MCF 10A (cell line): Measurements from ENCODE around the gene ROR1. TPM values are rescaled to one million over a fixed set of nuclear protein-coding genes. Genes with fewer than 3 reads are reported as not detected.

Experiments
- BruUV-seq: library from RNA; stranded (reverse); fragments of 400-500 nt; replicated peaks from 2 replicates; lab custom pipeline; 2021; lab: Mats Ljungman, UMichigan
- CTCF ChIA-PET: fragments of 300-600 bp; sonication (Branson Sonifier 250); formaldehyde crosslinking; extraction: SDS; loops from one replicate; lab custom pipeline; 2021; ENCODE audit warnings: antibody characterized with exemption, inconsistent platforms; lab: Yijun Ruan, JAX
- POLR2A ChIA-PET: fragments of 300-600, 350-650 bp; sonication (Branson Sonifier 250); formaldehyde crosslinking; extraction: SDS; loops from one replicate; lab custom pipeline; 2020; ENCODE audit warnings: antibody characterized with exemption, inconsistent platforms; lab: Yijun Ruan, JAX
- DNase-seq: peaks from one replicate; pipeline ENCODE4 v3.0.0-alpha.2; 2018; ENCODE audit not compliant: unreplicated experiment
- H3K27ac Mint-ChIP-seq: one replicate; pipeline ENCODE4 v1.8.0; 2022; ENCODE audit warnings: mild to moderate bottlenecking, low read depth, mixed read lengths; ENCODE audit not compliant: unreplicated experiment
- H3K27me3 Mint-ChIP-seq: one replicate; pipeline ENCODE4 v1.8.0; 2022; ENCODE audit warnings: mixed read lengths; ENCODE audit not compliant: insufficient read depth, unreplicated experiment
- H3K36me3 Mint-ChIP-seq: one replicate; pipeline ENCODE4 v1.8.0; 2022; ENCODE audit warnings: mild to moderate bottlenecking, moderate library complexity, mixed read lengths; ENCODE audit not compliant: insufficient read depth, unreplicated experiment
- H3K4me1 Mint-ChIP-seq: one replicate; pipeline ENCODE4 v1.8.0; 2022; ENCODE audit warnings: mixed read lengths; ENCODE audit not compliant: insufficient read depth, unreplicated experiment
- H3K4me3 Mint-ChIP-seq: one replicate; pipeline ENCODE4 v1.8.0; 2022; ENCODE audit warnings: mild to moderate bottlenecking, moderate library complexity, mixed read lengths; ENCODE audit not compliant: unreplicated experiment
- H3K9me3 Mint-ChIP-seq: one replicate; pipeline ENCODE4 v1.8.0; 2022; ENCODE audit warnings: mixed read lengths; ENCODE audit not compliant: unreplicated experiment
- intact Hi-C: fragments of 100-400 bp; cut with micrococcal nuclease; formaldehyde crosslinking; loops from 2 replicates; pipeline ENCODE4 v1.14.1; 2022
- total RNA-seq: library from RNA; stranded (reverse); gene quantifications from 2 replicates; pipeline ENCODE4 v1.2.3, GENCODE V29; 2022
- TF ChIP-seq, protein P1 (sequence below): fragments of 200-600 bp; IDR thresholded peaks from one replicate; pipeline ENCODE4 v1.8.0; 2022; ENCODE audit warnings: antibody characterized with exemption, mild to moderate bottlenecking; ENCODE audit not compliant: unreplicated experiment

ROR1 gene
- total RNA-seq, 1 experiment from 2014 or later = 4.6 TPM

- no peak overlapping the region for H3K4me3 Mint-ChIP-seq
- H3K27me3 Mint-ChIP-seq = no peaks in the 10 kb centered on the region
- DNase-seq = no peak
- no peaks in the 10 kb centered on the region for H3K36me3 Mint-ChIP-seq
- no peak overlapping the region for H3K27ac Mint-ChIP-seq
- no TSS peak for BruUV-seq
- ChIA-PET POLR2A (interaction anchor here (0.6 kb wide), 1 partner anchor 9 kb away, joined by 3 read pairs; no protein-coding TSS in a partner anchor), CTCF (interaction anchor here (0.5 to 0.7 kb wide), 3 partner anchors 38 to 254 kb away, joined by 3 to 4 read pairs (median 3); no protein-coding TSS in a partner anchor)
- no peaks in the 10 kb centered on the region for H3K9me3 Mint-ChIP-seq
- intact Hi-C loops = no loop called here
- H3K4me1 Mint-ChIP-seq = peaks cover 29% of the 10 kb centered on the region
- TF ChIP-seq, protein P1, sequence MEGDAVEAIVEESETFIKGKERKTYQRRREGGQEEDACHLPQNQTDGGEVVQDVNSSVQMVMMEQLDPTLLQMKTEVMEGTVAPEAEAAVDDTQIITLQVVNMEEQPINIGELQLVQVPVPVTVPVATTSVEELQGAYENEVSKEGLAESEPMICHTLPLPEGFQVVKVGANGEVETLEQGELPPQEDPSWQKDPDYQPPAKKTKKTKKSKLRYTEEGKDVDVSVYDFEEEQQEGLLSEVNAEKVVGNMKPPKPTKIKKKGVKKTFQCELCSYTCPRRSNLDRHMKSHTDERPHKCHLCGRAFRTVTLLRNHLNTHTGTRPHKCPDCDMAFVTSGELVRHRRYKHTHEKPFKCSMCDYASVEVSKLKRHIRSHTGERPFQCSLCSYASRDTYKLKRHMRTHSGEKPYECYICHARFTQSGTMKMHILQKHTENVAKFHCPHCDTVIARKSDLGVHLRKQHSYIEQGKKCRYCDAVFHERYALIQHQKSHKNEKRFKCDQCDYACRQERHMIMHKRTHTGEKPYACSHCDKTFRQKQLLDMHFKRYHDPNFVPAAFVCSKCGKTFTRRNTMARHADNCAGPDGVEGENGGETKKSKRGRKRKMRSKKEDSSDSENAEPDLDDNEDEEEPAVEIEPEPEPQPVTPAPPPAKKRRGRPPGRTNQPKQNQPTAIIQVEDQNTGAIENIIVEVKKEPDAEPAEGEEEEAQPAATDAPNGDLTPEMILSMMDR = no peak
Measured at GRCh38 chr1:63729227-63729620, 44.6 kb upstream of the ROR1 start.

- H3K4me1 Mint-ChIP-seq = peaks cover 29% of the 10 kb centered on the region
- no TSS peak for BruUV-seq
- H3K4me3 Mint-ChIP-seq = no peak overlapping the region
- POLR2A ChIA-PET = interaction anchor here (0.6 to 1.0 kb wide), 2 partner anchors 48 to 615 kb away, joined by 3 to 5 read pairs; no protein-coding TSS in a partner anchor
- CTCF ChIA-PET = interaction anchor here (0.6 to 0.9 kb wide), 3 partner anchors 34 to 137 kb away, joined by 3 to 7 read pairs (median 3); no protein-coding TSS in a partner anchor
- DNase-seq = no peak
- no peaks in the 10 kb centered on the region for H3K27me3 Mint-ChIP-seq
- intact Hi-C loops = no loop called here
- no peaks in the 10 kb centered on the region for H3K9me3 Mint-ChIP-seq
- no peaks in the 10 kb centered on the region for H3K36me3 Mint-ChIP-seq
- H3K27ac Mint-ChIP-seq = no peak overlapping the region
- TF ChIP-seq, protein P1 = no peak
Measured at GRCh38 chr1:63730211-63730610, 43.6 kb upstream of the ROR1 start.

DNA sequence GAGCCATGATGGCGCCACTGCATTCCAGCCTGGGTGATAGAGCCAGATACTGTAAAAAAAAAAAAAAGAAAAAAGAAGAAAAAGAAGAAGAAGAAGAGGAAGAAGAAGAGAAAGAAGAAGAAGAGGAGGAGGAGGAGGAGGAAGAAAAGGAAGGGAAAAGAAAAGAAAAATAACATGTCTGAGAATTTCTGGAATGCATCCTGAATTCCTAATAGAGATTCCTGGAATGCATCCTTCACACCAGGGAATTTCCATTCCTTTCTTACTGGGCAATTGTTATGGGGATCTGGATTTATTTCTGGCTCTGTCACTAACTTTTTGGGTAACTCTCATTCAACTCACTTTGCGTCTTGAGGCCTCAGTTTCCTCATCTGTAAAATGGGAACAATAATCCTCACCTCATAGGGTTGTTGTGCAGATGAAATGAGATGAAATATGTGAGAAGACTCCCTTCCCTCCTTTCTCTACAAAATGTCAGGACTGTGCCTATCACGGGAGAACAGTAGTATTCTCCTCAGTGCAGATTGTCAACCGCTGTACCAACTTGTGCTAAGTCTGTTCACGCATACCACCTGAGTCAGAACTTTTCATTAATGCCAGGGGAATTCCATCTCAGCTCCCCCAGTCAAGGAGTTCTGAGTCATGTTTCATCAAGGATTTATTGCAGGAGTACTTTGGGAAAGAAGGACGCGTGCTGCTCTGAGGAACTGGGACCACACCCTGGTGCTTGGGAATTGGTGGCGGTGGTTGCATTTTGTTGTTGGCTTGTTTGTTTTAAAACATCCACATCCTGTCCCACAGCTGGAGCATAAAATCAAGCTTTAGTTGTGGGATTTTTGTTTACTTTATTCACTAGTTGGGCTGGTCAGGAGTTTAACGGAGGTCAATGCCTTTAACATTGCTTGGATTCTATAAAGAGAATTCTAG lies 42.4 kb upstream of the ROR1 start:
- H3K4me3 Mint-ChIP-seq = peak overlapping the region; percentile 56
- peaks cover 29% of the 10 kb centered on the region for H3K4me1 Mint-ChIP-seq
- H3K27me3 Mint-ChIP-seq = no peaks in the 10 kb centered on the region
- H3K9me3 Mint-ChIP-seq = no peaks in the 10 kb centered on the region
- BruUV-seq = no TSS peak
- peak overlapping the region; percentile 80 for H3K27ac Mint-ChIP-seq
- ChIA-PET CTCF (interaction anchor here (0.6 to 1.5 kb wide), 3 partner anchors 13 to 306 kb away, joined by 3 to 4 read pairs (median 4); no protein-coding TSS in a partner anchor), POLR2A (interaction anchor here (0.6 to 2.5 kb wide), 9 partner anchors 11 to 311 kb away, joined by 3 to 12 read pairs (median 5); no protein-coding TSS in a partner anchor)
- intact Hi-C loops = no loop called here
- H3K36me3 Mint-ChIP-seq = no peaks in the 10 kb centered on the region
- TF ChIP-seq, protein P1 = no peak
- DNase-seq = peak; percentile 96

GRCh38 chr1:63732666-63733065 lies 41.2 kb upstream of the ROR1 start:
- ChIA-PET POLR2A (interaction anchor here (0.9 to 2.5 kb wide), 5 partner anchors 10 to 310 kb away, joined by 3 to 12 read pairs (median 5); no protein-coding TSS in a partner anchor), CTCF (interaction anchor here (0.6 to 2.9 kb wide), 6 partner anchors 22 to 404 kb away, joined by 3 to 13 read pairs (median 5); partner anchors contain the start of gene ROR1)
- Mint-ChIP-seq H3K27ac (peak overlapping the region; percentile 80), H3K4me3 (no peak overlapping the region), H3K27me3 (no peaks in the 10 kb centered on the region), H3K4me1 (peaks cover 29% of the 10 kb centered on the region), H3K36me3 (no peaks in the 10 kb centered on the region), H3K9me3 (peaks cover 8% of the 10 kb centered on the region)
- intact Hi-C loops = no loop called here
- DNase-seq = peak; percentile 12
- no TSS peak for BruUV-seq
- TF ChIP-seq, protein P1 = no peak
